Measurements from ENCODE around the gene CCDC187.

CCDC187 gene

GRCh38 chr9:136306211-136307208 is 2.6 kb upstream of the CCDC187 start:
- Histone ChIP-seq H3K4me1 (ENCODE audit: control insufficient read depth, low read length) (peaks cover 33% of the 10 kb centered on the region), H3K27me3 (ENCODE audit: control insufficient read depth, low read length) (peaks cover 2% of the 10 kb centered on the region; the same call in 1 of the 2 replicates), H3F3A (ENCODE audit: control insufficient read depth, insufficient read depth) (peaks cover 17% of the 10 kb centered on the region), H3K79me2 (ENCODE audit: control insufficient read depth, low read length) (no peaks in the 10 kb centered on the region), H3K9me3 (ENCODE audit: control insufficient read depth, insufficient read depth, low read length) (peaks cover 13% of the 10 kb centered on the region; the same call in 1 of the 2 replicates), H3K4me3 (ENCODE audit: low read length) (no peak overlapping the region), H4K20me1 (ENCODE audit: control insufficient read depth, insufficient read depth, low read depth, low read length) (no peaks in the 10 kb centered on the region), H3K9me2 (replicated peaks; ENCODE audit: control insufficient read depth, low read length) (no peaks in the 10 kb centered on the region), H3K4me2 (ENCODE audit: low read length) (no peak overlapping the region), H3K27ac (ENCODE audit: low read depth, low read length) (no peak overlapping the region), H3K36me3 (ENCODE audit: control insufficient read depth, low read length) (no peaks in the 10 kb centered on the region)
- TF ChIP-seq CTCF (IDR thresholded peaks at IDR 0.05; ENCODE audit: low read depth, low read length, poor library complexity, severe bottlenecking) (no peak), EZH2phosphoT487 (IDR thresholded peaks at IDR 0.05; ENCODE audit: borderline replicate concordance, low read length) (no peak)

GRCh38 chr9:136305804-136306203 is 1.9 kb upstream of the CCDC187 start:
- peaks cover 17% of the 10 kb centered on the region for H3F3A ChIP-seq (ENCODE audit: control insufficient read depth, insufficient read depth)
- no peaks in the 10 kb centered on the region for H3K79me2 ChIP-seq (ENCODE audit: control insufficient read depth, low read length)
- H3K9me3 ChIP-seq (ENCODE audit: control insufficient read depth, insufficient read depth, low read length) = peaks cover 13% of the 10 kb centered on the region; the same call in 1 of the 2 replicates
- H3K27ac ChIP-seq (ENCODE audit: low read depth, low read length) = no peak overlapping the region
- H4K20me1 ChIP-seq (ENCODE audit: control insufficient read depth, insufficient read depth, low read depth, low read length) = no peaks in the 10 kb centered on the region
- no peak for TF ChIP-seq CTCF (IDR thresholded peaks at IDR 0.05; ENCODE audit: low read depth, low read length, poor library complexity, severe bottlenecking)
- no peak for TF ChIP-seq EZH2phosphoT487 (IDR thresholded peaks at IDR 0.05; ENCODE audit: borderline replicate concordance, low read length)
- no peaks in the 10 kb centered on the region for H3K36me3 ChIP-seq (ENCODE audit: control insufficient read depth, low read length)
- peaks cover 2% of the 10 kb centered on the region; the same call in 1 of the 2 replicates for H3K27me3 ChIP-seq (ENCODE audit: control insufficient read depth, low read length)
- H3K4me3 ChIP-seq (ENCODE audit: low read length) = no peak overlapping the region
- H3K4me1 ChIP-seq (ENCODE audit: control insufficient read depth, low read length) = peaks cover 26% of the 10 kb centered on the region
- H3K4me2 ChIP-seq (ENCODE audit: low read length) = no peak overlapping the region
- no peaks in the 10 kb centered on the region for H3K9me2 ChIP-seq (replicated peaks; ENCODE audit: control insufficient read depth, low read length)

GRCh38 chr9:136304981-136305380 is 1.1 kb upstream of the CCDC187 start:
- TF ChIP-seq CTCF (IDR thresholded peaks at IDR 0.05; ENCODE audit: low read depth, low read length, poor library complexity, severe bottlenecking) = no peak
- no peak for TF ChIP-seq EZH2phosphoT487 (IDR thresholded peaks at IDR 0.05; ENCODE audit: borderline replicate concordance, low read length)
- no peak overlapping the region for H3K4me3 ChIP-seq (ENCODE audit: low read length)
- no peaks in the 10 kb centered on the region for H3K9me2 ChIP-seq (replicated peaks; ENCODE audit: control insufficient read depth, low read length)
- no peaks in the 10 kb centered on the region for H3K79me2 ChIP-seq (ENCODE audit: control insufficient read depth, low read length)
- peaks cover 18% of the 10 kb centered on the region for H3K4me1 ChIP-seq (ENCODE audit: control insufficient read depth, low read length)
- H3K27ac ChIP-seq (ENCODE audit: low read depth, low read length) = no peak overlapping the region
- H4K20me1 ChIP-seq (ENCODE audit: control insufficient read depth, insufficient read depth, low read depth, low read length) = no peaks in the 10 kb centered on the region
- peaks cover 13% of the 10 kb centered on the region; the same call in 1 of the 2 replicates for H3K9me3 ChIP-seq (ENCODE audit: control insufficient read depth, insufficient read depth, low read length)
- H3F3A ChIP-seq (ENCODE audit: control insufficient read depth, insufficient read depth) = peaks cover 17% of the 10 kb centered on the region
- no peaks in the 10 kb centered on the region for H3K36me3 ChIP-seq (ENCODE audit: control insufficient read depth, low read length)
- H3K4me2 ChIP-seq (ENCODE audit: low read length) = no peak overlapping the region
- H3K27me3 ChIP-seq (ENCODE audit: control insufficient read depth, low read length) = peaks cover 2% of the 10 kb centered on the region; the same call in 1 of the 2 replicates
